HCT116 (cell line): Measurements from ENCODE around the gene TWIST2. TPM values are rescaled to one million over a fixed set of nuclear protein-coding genes. Genes with fewer than 3 reads are reported as not detected.

Source experiments
- ATAC-seq: fragments of 200-7000 bp; cut with Tn5 transposase; 2 replicates; pipeline ENCODE4 v1.9.1; 2020; ENCODE audit warnings: mild to moderate bottlenecking, moderate library complexity
- BruUV-seq: library from RNA; stranded (reverse); fragments of 400-500 nt; replicated peaks from 2 replicates; lab custom pipeline; 2021; lab: Mats Ljungman, UMichigan
- CTCF ChIA-PET: fragments of 300-600 bp; sonication (Branson Sonifier 250); formaldehyde crosslinking; loops from one replicate; lab custom pipeline; 2021; ENCODE audit warnings: antibody characterized with exemption; lab: Charles Lee
- POLR2A ChIA-PET: fragments of 300-600, 350-600 bp; sonication (Branson Sonifier 250); formaldehyde crosslinking; loops from one replicate; lab custom pipeline; 2021; ENCODE audit warnings: antibody characterized with exemption; lab: Charles Lee
- RAD21 ChIA-PET, 2 experiments: fragments of 300-600 bp; sonication (Branson Sonifier 250); formaldehyde crosslinking; loops; one replicate each; lab custom pipeline; 2023; ENCODE audit warnings: low total read pairs in 2 of 2; ENCODE audit not compliant: uncharacterized antibody in 2 of 2, unreplicated experiment in 2 of 2, low non-redundant PET in 1 of 2; lab: Charles Lee
- DNase-seq: peaks from one replicate; pipeline ENCODE4 v3.0.0-alpha.2; 2010; ENCODE audit warnings: low read depth, low spot score
- H2AFZ ChIP-seq: fragments of 200-600 bp; shearing (Covaris generic), sonication (generic); 2 replicates; pipeline ENCODE4 v1.6.1; 2017; ENCODE audit warnings: low read depth, mixed run types, mixed read lengths, antibody characterized with exemption, low read length; ENCODE audit not compliant: poor library complexity, severe bottlenecking
- H3K27ac ChIP-seq: 2 replicates; pipeline ENCODE4 v1.5.1; 2012; ENCODE audit warnings: low read depth, low read length
- H3K27me3 ChIP-seq: fragments of 200-600 bp; sonication (generic); 2 replicates; pipeline ENCODE4 v1.6.1; 2016; ENCODE audit warnings: mixed run types, low read length, mixed read lengths; ENCODE audit not compliant: insufficient read depth
- H3K36me3 ChIP-seq, 2 experiments: fragments of 200-500 bp in 1 of 2; fragments of 200-600 bp in 1 of 2; sonication (Bioruptor generic) in 1 of 2; sonication (generic) in 1 of 2; 2 replicates each; pipeline versions ENCODE4 v1.5.1 to v1.6.1; 2014 to 2016; ENCODE audit warnings: low read length in 2 of 2, inconsistent platforms in 1 of 2, mixed read lengths in 1 of 2, mixed run types in 1 of 2; ENCODE audit not compliant: insufficient read depth in 2 of 2, control insufficient read depth in 1 of 2
- H3K4me1 ChIP-seq, 2 experiments: fragments of 200-600 bp in 1 of 2; sonication (generic) in 1 of 2; 2 replicates each; pipeline versions ENCODE4 v1.5.1 to v1.6.1; 2012 to 2017; ENCODE audit warnings: low read length in 2 of 2, inconsistent platforms in 1 of 2, mild to moderate bottlenecking in 1 of 2, mixed read lengths in 1 of 2, mixed run types in 1 of 2, moderate library complexity in 1 of 2; ENCODE audit not compliant: insufficient read depth in 2 of 2, control insufficient read depth in 1 of 2
- H3K4me2 ChIP-seq: fragments of 200-600 bp; sonication (generic); 2 replicates; pipeline ENCODE4 v1.6.1; 2017; ENCODE audit warnings: mixed run types, low read length, mixed read lengths
- H3K4me3 ChIP-seq, 2 experiments: fragments of 200-600 bp in 1 of 2; sonication (generic) in 1 of 2; replicated peaks in 1 of 2; 2 replicates each; pipeline ENCODE4 v1.5.1; 2011 to 2016; ENCODE audit warnings: low read length in 2 of 2, control low read depth in 1 of 2, low read depth in 1 of 2, mild to moderate bottlenecking in 1 of 2, mixed read lengths in 1 of 2, mixed run types in 1 of 2
- H3K79me2 ChIP-seq: fragments of 200-600 bp; sonication (generic); 2 replicates; pipeline ENCODE4 v1.6.1; 2017; ENCODE audit warnings: mild to moderate bottlenecking, mixed run types, low read length, moderate library complexity, mixed read lengths; ENCODE audit not compliant: insufficient read depth
- H3K9ac ChIP-seq: fragments of 200-600 bp; sonication (generic); 2 replicates; pipeline ENCODE4 v1.6.1; 2016; ENCODE audit warnings: low read length, mixed read lengths
- H3K9me2 ChIP-seq: fragments of 200-600 bp; sonication (generic), shearing (Covaris generic); 2 replicates; pipeline ENCODE4 v1.6.1; 2017; ENCODE audit warnings: mixed run types, mild to moderate bottlenecking, moderate library complexity; ENCODE audit not compliant: insufficient read depth
- H3K9me3 ChIP-seq, 2 experiments: fragments of 200-500 bp in 1 of 2; fragments of 200-600 bp in 1 of 2; sonication (Bioruptor generic) in 1 of 2; sonication (generic) in 1 of 2; 2 replicates each; pipeline ENCODE4 v1.6.1; 2014 to 2017; ENCODE audit warnings: low read length in 2 of 2, mixed read lengths in 2 of 2, inconsistent platforms in 1 of 2, low read depth in 1 of 2, mild to moderate bottlenecking in 1 of 2, mixed run types in 1 of 2, moderate library complexity in 1 of 2; ENCODE audit not compliant: control insufficient read depth in 1 of 2, insufficient read depth in 1 of 2
- H4K20me1 ChIP-seq: fragments of 200-600 bp; sonication (generic), shearing (Covaris generic); 2 replicates; pipeline ENCODE4 v1.6.1; 2017; ENCODE audit warnings: mixed run types, mild to moderate bottlenecking, moderate library complexity; ENCODE audit not compliant: insufficient read depth
- ATF3 ChIP-seq: IDR thresholded peaks from 2 replicates; pipeline ENCODE4 v1.6.1; 2012
- CEBPB ChIP-seq: IDR thresholded peaks from 2 replicates; pipeline ENCODE4 v1.6.1; 2012; ENCODE audit warnings: low read depth
- CTCF ChIP-seq, 3 experiments: fragments of 200-600 bp in 1 of 3; sonication (generic) in 1 of 3; IDR thresholded peaks in 2 of 3; conservative IDR thresholded peaks in 1 of 3; 2 replicates each; pipeline ENCODE4 v1.5.1; 2012 to 2017; ENCODE audit warnings: low read depth in 2 of 3, low read length in 2 of 3, antibody characterized with exemption in 1 of 3, borderline replicate concordance in 1 of 3, control low read depth in 1 of 3, mild to moderate bottlenecking in 1 of 3, mixed read lengths in 1 of 3, mixed run types in 1 of 3, moderate library complexity in 1 of 3; ENCODE audit not compliant: insufficient read depth in 1 of 3
- EZH2 ChIP-seq: fragments of 200-600 bp; sonication (generic); IDR thresholded peaks from 2 replicates; pipeline ENCODE4 v1.6.1; 2017; ENCODE audit warnings: antibody characterized with exemption, mixed run types
- FOSL1 ChIP-seq: IDR thresholded peaks from 2 replicates; pipeline ENCODE4 v1.6.1; 2012; ENCODE audit warnings: low read depth
- JUND ChIP-seq: IDR thresholded peaks from 2 replicates; pipeline ENCODE4 v1.6.1; 2012
- RAD21 ChIP-seq: IDR thresholded peaks from 2 replicates; pipeline ENCODE4 v1.6.1; 2012; ENCODE audit warnings: low read depth, mild to moderate bottlenecking
- SP1 ChIP-seq: IDR thresholded peaks from 2 replicates; pipeline ENCODE4 v1.6.1; 2012; ENCODE audit warnings: low read depth
- ZBTB33 ChIP-seq: IDR thresholded peaks from 2 replicates; pipeline ENCODE4 v1.6.1; 2011; ENCODE audit warnings: mild to moderate bottlenecking, low read length, moderate library complexity; ENCODE audit not compliant: insufficient replicate concordance; ENCODE audit errors: extremely low read depth
- ZFX ChIP-seq: fragments of 450-650 bp; IDR thresholded peaks from 2 replicates; pipeline ENCODE4 v1.6.1; 2017
- intact Hi-C: fragments of 100-400 bp; cut with micrococcal nuclease; formaldehyde crosslinking; loops from 2 replicates; pipeline ENCODE4 v1.10.0; 2022
- total RNA-seq: library from RNA; stranded (reverse); gene quantifications from one replicate; pipeline ENCODE4 v1.2.1, GENCODE V29; 2021; ENCODE audit not compliant: unreplicated experiment

The TWIST2 gene
- total RNA-seq, 1 experiment from 2014 or later: not detected

GRCh38 chr2:238803996-238804870 is 43.7 kb upstream of the TWIST2 start:
- Histone ChIP-seq H2AFZ (no peak overlapping the region), H3K9me2 (no peaks in the 10 kb centered on the region), H3K79me2 (no peaks in the 10 kb centered on the region), H3K4me3 (no peak overlapping the region), H3K9me3 (peaks cover 3 to 11% of the 10 kb centered on the region in 2 experiments; a peak in 1 of 4 replicates), H3K36me3 (no peaks in the 10 kb centered on the region), H3K4me2 (no peak overlapping the region), H3K27ac (no peak overlapping the region), H3K27me3 (no peaks in the 10 kb centered on the region), H4K20me1 (no peaks in the 10 kb centered on the region), H3K4me1 (peaks cover 3 to 7% of the 10 kb centered on the region in 2 experiments; a peak in 3 of 4 replicates), H3K9ac (no peak overlapping the region)
- ChIA-PET POLR2A (no interaction called here), CTCF (no interaction called here)
- DNase-seq (no peak), ATAC-seq (no peak)
- intact Hi-C loops: no loop called here
- BruUV-seq: no TSS peak
- TF ChIP-seq JUND: no peak
- TF ChIP-seq ZBTB33: no peak
- TF ChIP-seq ATF3: no peak
- TF ChIP-seq EZH2: no peak
- TF ChIP-seq RAD21: no peak
- no peak for TF ChIP-seq ZFX
- TF ChIP-seq CTCF (IDR thresholded peaks at IDR 0.05 in 2 of 3, conservative IDR thresholded peaks at IDR 0.05 in 1 of 3; ENCODE audit: borderline replicate concordance in 1 of 3, insufficient read depth in 1 of 3, low read depth in 2 of 3, low read length in 2 of 3): no peak
- TF ChIP-seq FOSL1: no peak
- TF ChIP-seq SP1: no peak
- no peak for TF ChIP-seq CEBPB
- TF ChIP-seq, all 23 proteins: peak for 0
- RAD21 ChIA-PET: no interaction called here
